Measurements from ENCODE around the gene FAM180A. TPM values are rescaled to one million over a fixed set of nuclear protein-coding genes. Genes with fewer than 3 reads are reported as not detected.

The FAM180A gene
- total RNA-seq, 2 donors from 2014 or later: not detected

- Mint-ChIP-seq H3K27ac (no peak overlapping the region), H3K36me3 (peaks cover 0 to 3% of the 10 kb centered on the region in 2 donors), H3K9me3 (no peaks in the 10 kb centered on the region)
- DNase-seq (ENCODE audit: low spot score in 2 of 2) (no peak), ATAC-seq (no peak)
These were observed 64.5 kb downstream of the FAM180A start for GRCh38 chr7:135684136-135684535.

- Mint-ChIP-seq H3K27ac (no peak overlapping the region), H3K9me3 (no peaks in the 10 kb centered on the region), H3K36me3 (peaks cover 0 to 6% of the 10 kb centered on the region in 2 donors)
- no peak for DNase-seq (ENCODE audit: low spot score in 2 of 2)
- no peak for ATAC-seq
These were observed 65.0 kb downstream of the FAM180A start for GRCh38 chr7:135683609-135684008.

- Mint-ChIP-seq H3K27ac (no peak overlapping the region), H3K36me3 (peaks cover 0 to 6% of the 10 kb centered on the region in 2 donors), H3K9me3 (no peaks in the 10 kb centered on the region)
- ATAC-seq: no peak
- no peak for DNase-seq (ENCODE audit: low spot score in 2 of 2)
These were observed 66.4 kb downstream of the FAM180A start for GRCh38 chr7:135682191-135682590.

DNA sequence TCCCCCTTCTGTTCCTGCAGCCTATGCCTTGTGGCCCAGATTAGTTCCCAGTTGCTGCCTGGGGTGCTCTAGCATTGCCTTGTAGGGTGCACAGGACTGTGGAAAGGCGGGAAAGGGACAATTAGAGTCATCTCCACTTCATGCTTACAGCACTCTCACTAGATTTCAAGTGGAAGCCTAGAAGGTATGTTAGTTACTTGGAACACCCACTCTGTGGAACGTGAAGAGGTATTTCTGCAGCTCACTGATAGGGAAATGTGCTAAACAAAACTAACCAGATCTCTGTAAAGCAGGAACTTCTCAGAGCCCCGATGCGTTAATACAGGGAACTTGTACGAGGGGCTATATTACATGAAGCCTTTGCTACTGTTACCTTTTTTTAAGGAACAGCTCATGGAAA lies 66.9 kb downstream of the FAM180A start:
- ATAC-seq: no peak

More for the DNA sequence above, 66.9 kb downstream of the FAM180A start:
- Mint-ChIP-seq H3K36me3 (peaks cover 0 to 6% of the 10 kb centered on the region in 2 donors), H3K9me3 (no peaks in the 10 kb centered on the region), H3K27ac (no peak overlapping the region)
- DNase-seq (ENCODE audit: low spot score in 2 of 2): no peak

Other genes starting within 250 kb of the FAM180A start
- 10 to 100 TPM; 21.7 to 25.4 TPM for gene CNOT4, start 238.7 kb downstream of the FAM180A start, total RNA-seq
- gene NUP205, start 190.9 kb downstream of the FAM180A start, total RNA-seq: 100 to 1,000 TPM in 1 of 2 donors, 10 to 100 TPM in 1; 61.5 to 156 TPM
- gene STMP1, start 86.3 kb downstream of the FAM180A start, total RNA-seq: 10 to 100 TPM; 16.6 to 17.0 TPM
- gene SLC13A4, start 20.6 kb downstream of the FAM180A start, total RNA-seq: not detected
- gene MTPN, start 228.5 kb upstream of the FAM180A start, total RNA-seq: 100 to 1,000 TPM; 117 to 125 TPM

All from activated naive CD4-positive, alpha-beta T cell treated with anti-CD3 and anti-CD28 coated beads, Interleukin-2, amount 50 U/mL, for 72 hours (primary cell).